ENCODE measurements around the gene CCT6B. TPM values are rescaled to one million over a fixed set of nuclear protein-coding genes. Genes with fewer than 3 reads are reported as not detected.

Gene CCT6B, protein sequence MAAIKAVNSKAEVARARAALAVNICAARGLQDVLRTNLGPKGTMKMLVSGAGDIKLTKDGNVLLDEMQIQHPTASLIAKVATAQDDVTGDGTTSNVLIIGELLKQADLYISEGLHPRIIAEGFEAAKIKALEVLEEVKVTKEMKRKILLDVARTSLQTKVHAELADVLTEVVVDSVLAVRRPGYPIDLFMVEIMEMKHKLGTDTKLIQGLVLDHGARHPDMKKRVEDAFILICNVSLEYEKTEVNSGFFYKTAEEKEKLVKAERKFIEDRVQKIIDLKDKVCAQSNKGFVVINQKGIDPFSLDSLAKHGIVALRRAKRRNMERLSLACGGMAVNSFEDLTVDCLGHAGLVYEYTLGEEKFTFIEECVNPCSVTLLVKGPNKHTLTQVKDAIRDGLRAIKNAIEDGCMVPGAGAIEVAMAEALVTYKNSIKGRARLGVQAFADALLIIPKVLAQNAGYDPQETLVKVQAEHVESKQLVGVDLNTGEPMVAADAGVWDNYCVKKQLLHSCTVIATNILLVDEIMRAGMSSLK
- total RNA-seq = 1 to 10 TPM; 3.8 to 6.8 (median 4.4) TPM

DNA sequence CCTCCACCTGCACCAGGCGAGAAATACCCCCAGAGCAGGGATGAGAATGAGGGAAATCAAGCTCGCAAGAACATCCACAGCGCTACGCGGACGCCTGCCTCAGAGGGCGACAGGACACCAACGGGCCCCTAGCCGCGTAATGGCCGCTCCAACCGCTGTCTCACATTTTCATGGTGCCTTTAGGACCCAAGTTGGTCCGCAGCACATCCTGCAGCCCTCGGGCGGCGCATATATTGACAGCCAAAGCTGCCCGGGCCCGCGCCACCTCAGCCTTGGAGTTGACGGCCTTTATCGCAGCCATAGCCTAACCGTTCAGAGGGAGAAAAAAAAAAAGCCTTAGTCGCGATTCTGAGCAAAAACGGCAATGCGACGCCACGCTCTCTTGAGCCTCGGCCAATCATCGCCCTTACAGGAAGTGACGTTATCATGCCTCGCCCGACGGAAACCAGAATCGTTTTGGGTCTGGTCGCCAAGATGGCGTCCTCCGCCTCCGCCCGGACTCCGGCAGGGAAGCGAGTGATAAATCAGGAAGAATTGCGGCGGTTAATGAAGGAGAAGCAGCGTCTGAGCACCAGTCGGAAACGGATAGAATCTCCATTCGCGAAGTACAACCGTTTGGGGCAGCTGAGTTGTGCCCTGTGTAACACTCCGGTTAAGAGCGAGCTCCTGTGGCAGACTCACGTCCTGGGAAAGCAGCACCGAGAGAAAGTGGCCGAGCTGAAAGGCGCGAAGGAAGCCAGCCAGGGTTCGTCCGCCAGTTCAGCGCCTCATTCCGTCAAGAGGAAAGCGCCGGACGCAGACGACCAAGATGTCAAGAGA is at the start of gene CCT6B, which contains the start of gene ZNF830:
Gene CCT6B, minus strand, starts transcription at position 368 of the 819 bp plus-strand sequence. Its CDS starts 67 bp downstream, at position 301.
Gene ZNF830, plus strand, starts transcription at position 448 of the 819 bp plus-strand sequence. Its CDS starts 27 bp downstream, at position 475.
- peaks cover 6 to 12% of the 10 kb centered on the region in 2 donors for H3K36me3 ChIP-seq
- WGBS, 2 donors = 0 to 1% methylated on average over 50 to 53 of the region's 65 CpGs
- peak; percentile 92 to 94 for DNase-seq
- no peaks in the 10 kb centered on the region for H3K27me3 ChIP-seq
- intact Hi-C loops (cut with DNase I) = no loop called here
- TF ChIP-seq POLR2A (IDR thresholded peaks at IDR 0.05) = peak in 1 of 2 donors; percentile 86
- TF ChIP-seq, protein P1, sequence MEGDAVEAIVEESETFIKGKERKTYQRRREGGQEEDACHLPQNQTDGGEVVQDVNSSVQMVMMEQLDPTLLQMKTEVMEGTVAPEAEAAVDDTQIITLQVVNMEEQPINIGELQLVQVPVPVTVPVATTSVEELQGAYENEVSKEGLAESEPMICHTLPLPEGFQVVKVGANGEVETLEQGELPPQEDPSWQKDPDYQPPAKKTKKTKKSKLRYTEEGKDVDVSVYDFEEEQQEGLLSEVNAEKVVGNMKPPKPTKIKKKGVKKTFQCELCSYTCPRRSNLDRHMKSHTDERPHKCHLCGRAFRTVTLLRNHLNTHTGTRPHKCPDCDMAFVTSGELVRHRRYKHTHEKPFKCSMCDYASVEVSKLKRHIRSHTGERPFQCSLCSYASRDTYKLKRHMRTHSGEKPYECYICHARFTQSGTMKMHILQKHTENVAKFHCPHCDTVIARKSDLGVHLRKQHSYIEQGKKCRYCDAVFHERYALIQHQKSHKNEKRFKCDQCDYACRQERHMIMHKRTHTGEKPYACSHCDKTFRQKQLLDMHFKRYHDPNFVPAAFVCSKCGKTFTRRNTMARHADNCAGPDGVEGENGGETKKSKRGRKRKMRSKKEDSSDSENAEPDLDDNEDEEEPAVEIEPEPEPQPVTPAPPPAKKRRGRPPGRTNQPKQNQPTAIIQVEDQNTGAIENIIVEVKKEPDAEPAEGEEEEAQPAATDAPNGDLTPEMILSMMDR (IDR thresholded peaks at IDR 0.05) = peak in 1 of 6 experiments; percentile 13
- peak within 1 kb of the TSS; percentile 67 to 91 (median 91) for H3K4me3 ChIP-seq (replicated peaks in 1 of 3)
- H3K4me1 ChIP-seq = peaks cover 11 to 17% of the 10 kb centered on the region in 2 donors
- H3K9me3 ChIP-seq = no peaks in the 10 kb centered on the region
- peak within 1 kb of the TSS; percentile 78 to 94 (median 92) for H3K27ac ChIP-seq

DNA sequence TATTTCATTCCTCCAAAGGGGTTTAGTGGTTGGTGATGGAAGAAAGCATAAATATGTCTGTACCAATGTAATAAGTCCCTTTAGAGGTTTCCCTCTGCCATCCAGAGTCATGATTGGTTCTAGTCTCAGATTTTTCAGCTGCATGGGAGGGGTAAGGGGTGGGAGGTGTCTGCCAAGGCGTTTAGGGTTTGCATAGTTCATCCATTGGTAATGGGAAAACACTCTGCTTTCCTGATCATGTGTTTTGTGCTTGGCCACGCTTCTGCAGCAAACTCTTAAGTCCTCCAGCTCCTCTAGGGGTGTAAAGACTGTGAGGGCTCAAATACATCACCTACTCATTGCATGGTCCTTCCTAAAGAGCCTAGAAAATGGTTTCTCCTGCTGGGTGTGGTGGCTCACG is 48.8 kb upstream of the CCT6B start:
- Histone ChIP-seq H3K36me3 (peaks cover 13 to 30% of the 10 kb centered on the region in 2 donors), H3K4me3 (replicated peaks in 1 of 3) (no peak overlapping the region), H3K27ac (peak overlapping the region in 2 of 3 donors; percentile 2 to 60), H3K9me3 (no peaks in the 10 kb centered on the region), H3K27me3 (no peaks in the 10 kb centered on the region), H3K4me1 (peaks cover 0 to 9% of the 10 kb centered on the region in 2 donors)
- DNase-seq = no peak
- TF ChIP-seq, protein P1 (IDR thresholded peaks at IDR 0.05) = no peak
- no peak for TF ChIP-seq POLR2A (IDR thresholded peaks at IDR 0.05)
- 80 to 90% methylated on average over 3 of the region's 3 CpGs for WGBS, 2 donors
- intact Hi-C loops (cut with DNase I) = no loop called here

DNA sequence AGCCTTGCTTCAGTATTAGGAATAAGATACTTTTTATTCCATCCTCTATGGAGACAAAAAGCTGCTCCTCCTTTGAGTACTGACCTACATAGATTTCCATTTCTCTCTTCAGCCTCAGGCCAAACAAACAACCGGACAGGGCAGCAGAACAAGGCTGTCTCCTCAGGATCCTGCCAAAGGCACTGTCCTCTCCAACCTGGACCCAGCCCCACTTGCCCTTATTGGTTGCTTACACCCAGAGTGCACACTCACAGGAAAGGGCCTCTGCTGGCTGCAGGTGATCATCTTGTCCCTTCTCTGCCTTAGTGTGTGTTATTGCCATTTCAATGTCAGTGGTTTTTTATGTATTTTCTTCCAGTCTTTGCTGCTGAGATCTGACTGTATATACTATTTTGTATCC is 45.7 kb upstream of the CCT6B start:
- H3K27ac ChIP-seq = peak overlapping the region; percentile 2 to 56 (median 26)
- H3K27me3 ChIP-seq = no peaks in the 10 kb centered on the region
- peaks cover 17 to 26% of the 10 kb centered on the region in 2 donors for H3K4me1 ChIP-seq
- no peak for DNase-seq
- H3K4me3 ChIP-seq (replicated peaks in 1 of 3) = no peak overlapping the region
- intact Hi-C loops (cut with DNase I) = no loop called here
- TF ChIP-seq, protein P1 (IDR thresholded peaks at IDR 0.05) = no peak
- no peak for TF ChIP-seq POLR2A (IDR thresholded peaks at IDR 0.05)
- H3K9me3 ChIP-seq = no peaks in the 10 kb centered on the region
- WGBS, 2 donors = 77 to 96% methylated on average over 1 of the region's 1 CpG
- peaks cover 5 to 19% of the 10 kb centered on the region in 2 donors for H3K36me3 ChIP-seq

DNA sequence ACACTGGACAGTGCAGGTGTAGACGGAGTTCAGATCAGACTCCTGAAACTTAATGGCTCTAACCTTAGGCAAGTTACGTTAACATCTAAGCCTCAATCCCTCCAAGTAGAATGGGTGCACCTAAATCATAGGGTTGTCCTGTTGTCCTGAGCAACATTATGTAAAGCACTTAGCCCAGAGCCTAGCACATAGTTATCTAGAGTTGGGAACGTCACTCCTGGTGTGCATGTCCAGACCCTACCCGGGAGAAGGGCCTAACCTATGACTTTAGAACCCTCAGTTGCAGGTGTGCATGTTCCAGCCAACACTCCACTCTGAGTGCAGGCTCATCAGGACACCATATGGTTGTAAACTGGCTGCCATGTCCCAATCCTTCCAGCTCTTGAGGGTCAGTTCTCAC is 45.1 kb upstream of the CCT6B start:
- DNase-seq = no peak
- WGBS, 2 donors = 93 to 94% methylated on average over 3 to 4 of the region's 4 CpGs
- peaks cover 0 to 14% of the 10 kb centered on the region in 2 donors for H3K36me3 ChIP-seq
- H3K27ac ChIP-seq = peak overlapping the region in 2 of 3 donors; percentile 26 to 56
- H3K4me1 ChIP-seq = peaks cover 23 to 32% of the 10 kb centered on the region in 2 donors
- TF ChIP-seq, protein P1 (IDR thresholded peaks at IDR 0.05) = no peak
- no peak for TF ChIP-seq POLR2A (IDR thresholded peaks at IDR 0.05)
- no peaks in the 10 kb centered on the region for H3K27me3 ChIP-seq
- intact Hi-C loops (cut with DNase I) = no loop called here
- H3K4me3 ChIP-seq (replicated peaks in 1 of 3) = no peak overlapping the region
- H3K9me3 ChIP-seq = no peaks in the 10 kb centered on the region
